ACHN (cell line): Measurements from ENCODE around the gene TSKU.

Source experiments
- DNase-seq: peaks from one replicate; pipeline ENCODE4 v3.0.0-alpha.2; 2015
- in situ Hi-C: cut with HindIII; loops from 2 replicates; pipeline ENCODE4 v1.10.0; 2017; ENCODE audit warnings: low sequenced_read_pairs, low pct_ligation_motif_present, low pct_unique_long_range_greater_than_20kb

Gene TSKU

DNA sequence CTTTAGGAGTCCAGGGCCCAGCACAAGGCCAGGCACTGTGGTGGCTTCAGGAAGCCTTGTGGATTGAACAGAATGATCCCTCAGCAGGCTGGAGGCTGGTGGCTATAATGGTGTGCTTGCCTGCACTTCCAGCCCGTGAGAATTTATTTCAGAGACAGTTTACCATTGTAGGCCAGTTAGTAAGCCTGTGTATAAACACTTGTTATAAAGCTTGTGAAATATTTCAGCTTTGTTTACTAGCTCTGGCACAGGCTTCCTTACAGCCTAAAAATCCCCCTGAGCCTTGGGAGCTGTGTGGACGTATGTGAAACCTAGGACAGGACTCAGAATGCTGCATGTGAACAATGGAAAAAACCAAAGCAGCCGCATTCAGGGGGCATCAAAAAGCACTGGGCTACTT is 51.0 kb downstream of the TSKU start:
- in situ Hi-C loops, result no loop called here
- no peak for DNase-seq

- no peak for DNase-seq
- in situ Hi-C loops, result no loop called here
These were observed 51.9 kb downstream of the TSKU start for GRCh38 chr11:76835036-76835435.

DNA sequence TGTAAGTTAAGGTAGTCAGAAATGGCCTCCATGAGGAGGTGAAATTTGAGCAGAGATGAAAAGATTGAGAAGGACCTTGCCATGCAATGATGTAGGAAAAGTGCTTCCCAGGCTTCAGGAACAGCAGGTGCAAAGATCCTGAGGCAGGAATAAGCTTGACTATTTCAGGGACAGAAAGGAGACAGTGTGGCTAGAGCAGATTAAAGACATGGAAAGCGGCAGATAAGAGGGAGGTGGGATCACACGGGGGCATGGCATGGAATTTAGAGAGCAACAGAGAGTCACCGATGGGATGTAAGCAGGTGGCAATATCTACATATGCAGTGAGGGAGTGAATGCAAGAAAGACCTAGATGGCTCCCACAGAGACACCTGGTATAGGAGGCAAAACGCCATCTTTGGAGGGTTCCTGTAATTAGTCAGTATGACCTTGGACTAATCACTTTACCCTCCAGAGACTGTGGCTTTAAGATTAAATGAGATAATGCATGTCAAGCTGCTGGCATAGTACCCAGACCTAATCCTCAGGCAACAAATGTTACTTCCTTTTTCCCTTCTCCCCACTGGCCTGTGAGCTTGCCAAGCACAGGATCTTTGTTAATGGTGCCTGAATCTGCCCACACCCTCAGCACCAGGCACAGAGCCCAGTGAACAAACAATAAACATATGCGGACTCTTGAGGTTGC is 52.9 kb downstream of the TSKU start:
- no peak for DNase-seq
- in situ Hi-C loops, result no loop called here

DNA sequence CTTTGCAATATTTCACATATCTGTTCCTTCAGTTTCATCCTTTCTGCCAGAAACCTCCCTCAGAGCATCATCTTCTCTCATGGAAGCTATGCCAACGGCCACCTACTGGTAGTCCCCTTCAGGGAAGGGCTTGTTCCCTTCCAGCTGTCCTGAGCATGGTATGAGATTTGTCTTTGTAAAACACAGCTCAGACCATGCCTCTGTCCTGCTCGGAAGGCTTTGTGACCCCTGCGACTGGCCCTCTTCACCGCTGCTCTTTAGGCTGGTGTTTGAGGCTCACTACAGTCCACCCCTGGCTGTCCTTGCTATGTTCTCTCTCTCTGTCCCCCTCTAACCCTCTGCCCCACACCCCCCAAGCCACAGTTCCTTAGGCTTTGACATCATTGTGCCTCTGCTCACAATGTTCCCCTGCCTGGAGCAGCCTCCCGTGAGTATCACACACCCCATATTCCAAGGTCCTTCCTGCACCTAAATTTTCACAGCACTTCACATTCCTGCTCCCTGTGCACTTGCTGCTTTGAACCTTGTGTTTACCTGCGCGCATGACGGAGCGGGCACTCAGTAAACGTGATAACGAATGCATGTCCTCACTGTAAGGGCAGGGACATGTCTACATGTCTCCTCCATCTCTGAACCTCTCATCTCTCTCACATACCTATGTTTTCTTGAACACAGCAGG is 53.6 kb downstream of the TSKU start:
- no peak for DNase-seq
- in situ Hi-C loops, result no loop called here

- in situ Hi-C loops, result no loop called here
- DNase-seq, result no peak
These were observed 54.8 kb downstream of the TSKU start for GRCh38 chr11:76837696-76838677.

DNA sequence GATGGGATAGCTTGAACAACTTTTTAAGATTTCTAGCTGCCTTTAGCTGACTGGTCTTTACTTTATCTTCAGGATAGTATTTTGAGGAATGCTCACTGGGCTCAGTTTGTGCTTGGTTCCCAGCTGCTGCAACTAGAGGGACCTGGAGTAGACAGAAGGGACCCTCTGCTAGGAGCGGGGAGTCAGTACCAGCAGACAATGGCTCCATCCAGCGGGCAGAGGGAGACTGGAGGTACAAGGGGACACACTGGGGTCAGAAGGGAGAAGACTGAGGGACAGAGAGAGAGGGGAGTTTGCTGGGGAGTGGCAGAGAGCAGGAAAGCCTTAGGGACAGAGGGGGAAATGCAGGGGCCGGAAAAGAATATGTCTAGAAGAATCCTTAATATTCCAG is 55.5 kb downstream of the TSKU start:
- in situ Hi-C loops, result no loop called here
- no peak for DNase-seq

- DNase-seq, result no peak
- in situ Hi-C loops, result no loop called here
These were observed 56.2 kb downstream of the TSKU start for GRCh38 chr11:76839311-76839710.

GRCh38 chr11:76841923-76842452 is 58.8 kb downstream of the TSKU start:
- in situ Hi-C loops, result no loop called here
- DNase-seq, result no peak

- DNase-seq, result no peak
- in situ Hi-C loops, result no loop called here
These were observed 60.8 kb downstream of the TSKU start for GRCh38 chr11:76843907-76844306.

GRCh38 chr11:76844511-76844910 is 61.4 kb downstream of the TSKU start:
- in situ Hi-C loops, result no loop called here
- DNase-seq, result no peak

DNA sequence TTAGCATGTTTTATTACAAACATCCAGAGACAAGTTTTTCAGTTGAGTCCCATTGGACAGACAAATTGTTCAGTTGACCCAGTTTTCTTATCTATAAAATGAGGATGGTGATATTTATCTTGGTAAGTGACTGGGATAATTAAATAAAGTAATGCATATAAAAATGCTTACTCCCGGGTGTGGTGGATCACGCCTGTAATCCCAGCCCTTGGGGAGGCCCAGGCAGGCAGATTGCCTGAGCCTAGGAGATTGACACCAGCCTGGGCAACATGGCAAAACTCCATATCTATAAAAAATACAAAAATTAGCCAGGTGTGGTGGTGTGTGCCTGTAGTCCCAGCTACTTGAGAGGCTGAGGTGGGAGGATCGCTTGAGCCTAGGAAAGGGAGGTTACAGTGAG is 61.9 kb downstream of the TSKU start:
- DNase-seq, result no peak
- in situ Hi-C loops, result no loop called here

DNA sequence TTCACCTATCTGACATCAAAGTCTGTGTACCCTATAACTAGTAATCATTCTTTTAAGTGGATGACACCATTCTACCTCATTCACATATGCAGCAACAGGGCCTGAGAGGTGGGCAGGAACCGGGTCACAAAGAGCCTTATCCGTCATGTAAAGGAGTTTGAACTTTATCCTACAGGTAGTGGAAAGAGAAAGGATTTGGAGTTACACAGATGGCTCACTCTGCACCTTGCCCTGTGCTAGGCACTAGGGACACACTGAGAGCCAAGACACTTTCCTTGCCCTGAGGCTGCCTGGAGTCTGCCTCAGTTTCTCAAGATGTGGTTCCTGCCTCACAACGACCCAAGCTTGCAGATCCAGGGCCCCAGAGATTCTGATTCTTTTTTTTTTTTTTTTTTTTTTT is 63.3 kb downstream of the TSKU start:
- DNase-seq, result no peak
- in situ Hi-C loops, result no loop called here
